ENCODE results near the gene ZFYVE28. TPM values are rescaled to one million over a fixed set of nuclear protein-coding genes. Genes with fewer than 3 reads are reported as not detected.
"Not testable (repeated sequence)": the region's sequence is repeated elsewhere in the genome, so short reads cannot be mapped to it uniquely, and the experiment has no call there.

ZFYVE28 gene
- total RNA-seq, 1 donor from 2014 or later: 0.44 TPM

- peaks cover 3% of the 10 kb centered on the region for H3K27me3 Mint-ChIP-seq (ENCODE audit: unreplicated experiment)
- TF ChIP-seq CTCF (IDR thresholded peaks at IDR 0.05; ENCODE audit: unreplicated experiment): no peak
- no peaks in the 10 kb centered on the region for H3K36me3 Mint-ChIP-seq (ENCODE audit: low read depth, unreplicated experiment)
- H3K9me3 Mint-ChIP-seq (ENCODE audit: unreplicated experiment): no peaks in the 10 kb centered on the region
- no peaks in the 10 kb centered on the region for H3K4me1 Mint-ChIP-seq (ENCODE audit: unreplicated experiment)
- H3K27ac Mint-ChIP-seq (ENCODE audit: unreplicated experiment): no peak overlapping the region
- DNase-seq (ENCODE audit: low spot score): no peak
- H3K4me3 Mint-ChIP-seq (ENCODE audit: unreplicated experiment): no peak overlapping the region
Measured at GRCh38 chr4:2434420-2434819, 16.0 kb upstream of the ZFYVE28 start.

GRCh38 chr4:2433609-2434350 is 15.3 kb upstream of the ZFYVE28 start:
- DNase-seq (ENCODE audit: low spot score): no peak
- H3K27ac Mint-ChIP-seq (ENCODE audit: unreplicated experiment): no peak overlapping the region
- H3K36me3 Mint-ChIP-seq (ENCODE audit: low read depth, unreplicated experiment): peaks cover 3% of the 10 kb centered on the region
- TF ChIP-seq CTCF (IDR thresholded peaks at IDR 0.05; ENCODE audit: unreplicated experiment): no peak
- peaks cover 5% of the 10 kb centered on the region for H3K27me3 Mint-ChIP-seq (ENCODE audit: unreplicated experiment)
- H3K4me3 Mint-ChIP-seq (ENCODE audit: unreplicated experiment): no peak overlapping the region
- no peaks in the 10 kb centered on the region for H3K4me1 Mint-ChIP-seq (ENCODE audit: unreplicated experiment)
- H3K9me3 Mint-ChIP-seq (ENCODE audit: unreplicated experiment): no peaks in the 10 kb centered on the region

- Mint-ChIP-seq H3K36me3 (ENCODE audit: low read depth, unreplicated experiment) (peaks cover 3% of the 10 kb centered on the region), H3K27ac (ENCODE audit: unreplicated experiment) (no peak overlapping the region), H3K27me3 (ENCODE audit: unreplicated experiment) (peaks cover 7% of the 10 kb centered on the region), H3K4me1 (ENCODE audit: unreplicated experiment) (no peaks in the 10 kb centered on the region), H3K9me3 (ENCODE audit: unreplicated experiment) (no peaks in the 10 kb centered on the region), H3K4me3 (ENCODE audit: unreplicated experiment) (no peak overlapping the region)
- TF ChIP-seq CTCF (IDR thresholded peaks at IDR 0.05; ENCODE audit: unreplicated experiment): no peak
- DNase-seq (ENCODE audit: low spot score): no peak
Measured at GRCh38 chr4:2432991-2433530, 14.6 kb upstream of the ZFYVE28 start.

- no peak overlapping the region for H3K27ac Mint-ChIP-seq (ENCODE audit: unreplicated experiment)
- no peak for DNase-seq (ENCODE audit: low spot score)
- no peak for TF ChIP-seq CTCF (IDR thresholded peaks at IDR 0.05; ENCODE audit: unreplicated experiment)
- H3K9me3 Mint-ChIP-seq (ENCODE audit: unreplicated experiment): no peaks in the 10 kb centered on the region
- peaks cover 3% of the 10 kb centered on the region for H3K36me3 Mint-ChIP-seq (ENCODE audit: low read depth, unreplicated experiment)
- H3K4me1 Mint-ChIP-seq (ENCODE audit: unreplicated experiment): no peaks in the 10 kb centered on the region
- H3K27me3 Mint-ChIP-seq (ENCODE audit: unreplicated experiment): peaks cover 7% of the 10 kb centered on the region
- no peak overlapping the region for H3K4me3 Mint-ChIP-seq (ENCODE audit: unreplicated experiment)
Measured at GRCh38 chr4:2432004-2432403, 13.6 kb upstream of the ZFYVE28 start.

GRCh38 chr4:2429945-2430757 is 11.7 kb upstream of the ZFYVE28 start:
- H3K27ac Mint-ChIP-seq (ENCODE audit: unreplicated experiment); DNase-seq (ENCODE audit: low spot score); H3K9me3 Mint-ChIP-seq (ENCODE audit: unreplicated experiment); H3K4me3 Mint-ChIP-seq (ENCODE audit: unreplicated experiment); H3K27me3 Mint-ChIP-seq (ENCODE audit: unreplicated experiment); H3K4me1 Mint-ChIP-seq (ENCODE audit: unreplicated experiment); H3K36me3 Mint-ChIP-seq (ENCODE audit: low read depth, unreplicated experiment): not testable (repeated sequence)

Data from endothelial cell (in vitro differentiated cells).